Stimulated activated CD8-positive, alpha-beta memory T cell treated with anti-CD3 and anti-CD28 coated beads, Interleukin-12 subunit alpha, Interleukin-12 subunit beta, amount 100 ng/mL, for 24 hours (primary cell): ENCODE results near the gene ATF6.
"Not testable (repeated sequence)": the region's sequence is repeated elsewhere in the genome, so short reads cannot be mapped to it uniquely, and the experiment has no call there.

Experiments used
- DNase-seq: peaks from one replicate; pipeline ENCODE4 v3.0.0-alpha.2; 2020; ENCODE audit errors: extremely low read depth

Gene ATF6

DNA sequence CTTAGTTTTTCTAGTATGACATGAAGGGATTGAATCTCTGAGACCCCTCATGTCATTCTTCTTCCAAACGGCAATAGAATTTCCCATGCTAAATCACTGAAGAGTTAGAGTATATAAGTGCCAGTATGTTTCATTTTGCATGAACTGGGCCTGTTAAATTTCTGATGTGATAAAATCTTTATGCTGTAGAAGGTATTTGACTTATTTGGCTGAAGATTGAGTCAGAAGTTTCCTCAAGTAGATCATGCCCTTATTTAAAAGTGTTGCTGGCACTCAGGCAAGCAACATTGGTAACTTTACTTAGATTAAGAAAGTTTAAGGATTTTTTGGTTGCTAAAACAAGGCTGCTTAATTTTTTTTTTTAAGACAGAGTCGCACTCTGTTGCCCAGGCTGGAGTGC is 13.3 kb downstream of the ATF6 start:
- no peak for DNase-seq

DNA sequence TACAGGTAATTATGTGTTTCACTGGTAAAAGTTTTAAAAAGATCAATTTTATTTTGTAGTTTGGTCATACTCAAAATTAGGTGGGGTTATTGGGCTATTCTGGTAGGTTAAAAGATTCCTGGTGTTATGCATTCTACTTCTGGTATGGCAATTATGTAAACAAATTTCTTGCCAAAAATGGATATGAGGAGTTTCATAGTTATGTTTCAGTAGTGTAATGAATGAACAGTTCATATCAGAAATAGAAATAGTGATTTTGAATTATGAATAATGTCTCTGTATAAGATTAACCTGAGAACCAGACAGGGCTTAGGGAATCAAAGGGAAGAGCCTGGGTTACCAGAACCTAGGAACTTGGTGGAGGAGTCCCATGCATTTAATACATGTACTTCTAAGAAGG is 15.9 kb downstream of the ATF6 start:
- DNase-seq: no peak

DNA sequence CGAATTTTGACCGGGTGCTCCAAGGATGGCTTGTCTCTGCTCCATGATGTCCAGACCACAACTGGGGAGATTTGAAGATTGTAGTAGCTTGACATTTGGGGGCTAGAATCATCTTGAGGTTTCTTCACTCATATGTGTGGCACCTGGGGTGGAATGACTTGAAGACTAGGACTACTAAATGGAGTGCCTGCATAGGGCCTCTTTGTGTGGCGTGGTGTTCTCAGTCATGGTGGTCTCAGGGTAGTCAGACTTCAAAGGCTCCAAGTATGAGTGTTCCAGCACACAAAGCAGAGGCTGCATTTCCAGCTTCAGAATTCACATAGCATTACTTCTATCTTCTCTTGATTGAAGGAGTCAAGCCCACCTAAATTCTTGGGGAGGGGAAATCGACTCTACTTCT is 16.8 kb downstream of the ATF6 start:
- DNase-seq: no peak

DNA sequence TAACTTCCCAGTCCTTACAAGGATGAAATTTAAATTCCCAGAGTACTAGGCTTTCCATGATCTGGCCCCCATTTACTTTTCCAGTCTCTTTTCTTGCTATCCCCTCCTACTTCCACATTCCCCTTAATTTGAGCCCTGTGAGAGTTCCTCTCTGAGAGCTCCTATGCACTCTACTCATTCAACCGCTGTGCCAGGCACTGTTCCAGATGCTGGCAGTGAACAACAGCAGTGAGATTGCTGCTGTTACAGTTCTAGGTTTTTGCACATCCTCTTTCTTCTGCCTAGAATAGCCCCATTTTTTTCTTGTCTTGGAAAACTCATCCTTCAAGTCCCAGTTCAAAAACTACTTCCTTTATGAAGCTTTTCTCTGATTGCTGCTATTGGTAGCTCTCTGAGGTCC is 18.8 kb downstream of the ATF6 start:
- no peak for DNase-seq

DNA sequence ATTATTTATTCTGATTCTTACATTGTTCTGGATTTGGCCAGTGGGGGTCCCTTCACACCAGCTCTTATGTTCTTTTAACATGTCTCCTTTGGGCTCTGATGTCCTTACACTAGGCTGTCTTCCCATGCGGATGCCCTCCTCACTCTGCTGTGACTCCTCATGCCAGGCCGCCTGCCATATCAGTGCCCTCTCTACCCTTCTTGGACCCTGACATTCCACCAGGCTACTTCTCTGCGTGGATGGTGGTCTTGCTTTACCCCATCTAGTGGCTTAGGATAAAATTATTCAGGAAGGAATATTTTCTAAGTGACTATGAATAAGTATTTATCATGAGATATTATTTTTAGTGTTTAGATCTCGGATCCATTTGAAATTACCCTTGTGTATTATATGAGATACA is 21.2 kb downstream of the ATF6 start:
- DNase-seq: no peak

DNA sequence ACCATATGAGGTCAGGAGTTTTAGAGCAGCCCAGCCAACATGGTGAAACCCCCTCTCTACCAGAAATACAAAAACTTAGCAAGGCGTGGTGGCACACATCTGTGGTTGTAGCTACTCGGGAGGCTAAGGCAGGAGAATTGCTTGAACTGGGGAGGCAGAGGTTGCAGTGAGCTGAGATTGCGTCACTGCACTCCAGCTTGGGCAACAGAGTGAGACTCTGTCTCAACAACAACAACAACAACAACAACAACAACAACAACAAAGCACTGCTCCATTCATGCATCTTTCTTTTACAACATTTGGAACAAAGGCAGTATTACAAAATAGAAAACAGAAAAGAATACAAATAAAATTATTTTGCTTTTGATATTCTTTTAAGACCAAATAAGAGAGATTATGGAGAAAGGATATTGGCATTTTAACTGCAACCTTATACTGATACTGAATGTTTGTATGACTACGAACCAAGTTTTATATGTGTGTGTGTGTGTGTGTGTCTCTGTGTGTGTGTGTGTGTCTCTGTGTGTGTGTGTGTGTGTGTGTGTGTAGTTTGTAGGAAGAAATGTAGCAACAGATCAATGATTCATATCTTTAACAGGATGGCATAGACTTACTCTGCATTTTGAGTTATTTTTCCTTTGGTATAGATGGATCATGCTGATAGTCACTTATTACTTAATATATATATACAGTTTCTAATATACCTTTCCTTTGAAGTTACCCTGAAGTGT is 24.6 kb downstream of the ATF6 start:
- no peak for DNase-seq

DNA sequence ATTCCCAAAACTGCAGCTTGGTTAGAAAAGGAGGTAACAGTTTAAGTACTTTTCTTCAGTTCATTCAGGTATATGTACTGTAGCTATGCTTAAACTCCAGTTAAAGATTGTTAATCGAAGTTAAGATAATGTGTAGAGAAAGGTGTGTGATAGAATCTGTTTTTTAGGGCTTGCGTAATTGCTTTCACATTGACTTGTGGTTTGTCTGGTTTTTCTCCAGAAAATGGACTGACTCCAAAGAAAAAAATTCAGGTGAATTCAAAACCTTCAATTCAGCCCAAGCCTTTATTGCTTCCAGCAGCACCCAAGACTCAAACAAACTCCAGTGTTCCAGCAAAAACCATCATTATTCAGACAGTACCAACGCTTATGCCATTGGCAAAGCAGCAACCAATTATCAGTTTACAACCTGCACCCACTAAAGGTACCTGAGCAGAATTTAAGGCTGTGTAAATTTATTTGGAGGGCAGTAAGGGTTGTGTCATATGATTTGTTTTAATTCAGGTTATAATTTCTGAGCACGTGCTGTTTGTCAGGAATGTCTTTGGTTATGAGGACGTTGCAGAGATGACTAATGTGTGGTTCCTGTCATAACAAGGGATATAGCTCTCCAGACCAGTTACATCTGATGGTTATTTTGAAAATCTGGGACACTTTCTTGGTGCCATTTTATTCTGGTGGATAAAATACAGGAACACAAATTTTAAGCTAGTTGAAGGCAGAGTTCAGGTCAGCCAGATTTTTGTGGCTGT is 26.0 kb downstream of the ATF6 start:
- DNase-seq: no peak

DNA sequence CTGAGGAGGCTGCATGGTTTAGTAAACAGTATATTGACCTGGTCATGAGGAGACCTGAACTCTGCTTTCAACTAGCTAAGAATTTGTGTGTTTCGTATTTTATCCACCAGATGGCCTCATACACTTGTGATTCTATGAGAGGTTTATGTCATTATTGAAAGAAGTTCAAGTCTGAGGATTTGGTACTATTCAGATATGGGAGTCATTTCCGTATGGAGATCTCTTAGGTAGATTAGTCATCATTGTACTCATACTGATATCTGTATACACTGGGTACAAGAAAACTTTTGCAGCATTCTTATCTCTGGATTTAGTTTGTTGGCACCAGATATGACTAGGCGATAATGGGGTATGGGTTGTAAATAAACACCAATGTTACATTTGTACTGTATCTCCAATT is 26.6 kb downstream of the ATF6 start:
- no peak for DNase-seq

DNA sequence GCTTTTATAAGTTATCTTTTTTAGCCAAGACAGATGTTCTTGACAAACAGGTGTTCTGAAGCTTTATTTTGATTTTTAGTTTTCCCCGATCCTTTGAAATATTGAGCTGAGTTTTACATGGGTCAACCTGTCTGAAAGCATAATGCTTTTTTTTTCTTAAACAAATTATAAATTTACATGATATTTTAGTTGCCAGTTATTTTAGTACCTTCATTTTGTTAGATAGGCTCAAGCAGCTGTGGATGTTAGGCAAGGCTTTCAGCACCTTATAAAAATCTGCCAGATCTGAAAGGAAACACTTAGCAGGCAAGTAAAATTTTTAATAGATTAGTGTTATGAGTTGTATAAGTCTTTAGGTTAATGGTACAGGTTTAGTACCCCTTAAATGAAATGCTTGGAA is 33.7 kb downstream of the ATF6 start:
- DNase-seq: no peak

DNA sequence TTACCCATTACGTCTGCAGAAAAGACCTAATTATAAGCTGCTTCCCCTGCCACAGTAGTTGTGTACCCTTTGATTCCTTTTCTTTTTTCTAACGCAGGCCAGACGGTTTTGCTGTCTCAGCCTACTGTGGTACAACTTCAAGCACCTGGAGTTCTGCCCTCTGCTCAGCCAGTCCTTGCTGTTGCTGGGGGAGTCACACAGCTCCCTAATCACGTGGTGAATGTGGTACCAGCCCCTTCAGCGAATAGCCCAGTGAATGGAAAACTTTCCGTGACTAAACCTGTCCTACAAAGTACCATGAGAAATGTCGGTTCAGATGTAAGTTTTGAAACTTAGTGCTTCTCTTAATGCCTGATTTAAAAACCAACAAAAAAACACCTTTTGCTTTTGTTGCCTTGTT is 35.8 kb downstream of the ATF6 start:
- no peak for DNase-seq

DNA sequence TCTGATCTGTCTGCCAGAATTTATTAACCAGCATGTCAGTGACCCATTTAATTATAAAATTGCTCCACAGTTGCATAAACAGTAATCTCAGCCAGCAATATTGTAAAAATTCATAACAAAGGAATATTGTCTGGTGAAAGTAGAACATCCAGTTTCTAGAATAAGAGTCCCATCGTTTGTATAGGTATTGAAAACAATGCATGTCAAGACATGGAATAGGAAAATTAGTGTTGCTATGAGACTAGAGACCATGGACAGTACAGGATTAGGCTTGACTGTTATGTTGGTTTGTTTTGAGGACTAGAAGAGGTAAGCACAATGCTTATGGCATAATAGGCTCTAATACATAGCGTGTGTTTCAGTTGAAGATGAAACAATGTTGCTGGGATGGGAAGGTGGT is 37.1 kb downstream of the ATF6 start:
- DNase-seq: no peak

DNA sequence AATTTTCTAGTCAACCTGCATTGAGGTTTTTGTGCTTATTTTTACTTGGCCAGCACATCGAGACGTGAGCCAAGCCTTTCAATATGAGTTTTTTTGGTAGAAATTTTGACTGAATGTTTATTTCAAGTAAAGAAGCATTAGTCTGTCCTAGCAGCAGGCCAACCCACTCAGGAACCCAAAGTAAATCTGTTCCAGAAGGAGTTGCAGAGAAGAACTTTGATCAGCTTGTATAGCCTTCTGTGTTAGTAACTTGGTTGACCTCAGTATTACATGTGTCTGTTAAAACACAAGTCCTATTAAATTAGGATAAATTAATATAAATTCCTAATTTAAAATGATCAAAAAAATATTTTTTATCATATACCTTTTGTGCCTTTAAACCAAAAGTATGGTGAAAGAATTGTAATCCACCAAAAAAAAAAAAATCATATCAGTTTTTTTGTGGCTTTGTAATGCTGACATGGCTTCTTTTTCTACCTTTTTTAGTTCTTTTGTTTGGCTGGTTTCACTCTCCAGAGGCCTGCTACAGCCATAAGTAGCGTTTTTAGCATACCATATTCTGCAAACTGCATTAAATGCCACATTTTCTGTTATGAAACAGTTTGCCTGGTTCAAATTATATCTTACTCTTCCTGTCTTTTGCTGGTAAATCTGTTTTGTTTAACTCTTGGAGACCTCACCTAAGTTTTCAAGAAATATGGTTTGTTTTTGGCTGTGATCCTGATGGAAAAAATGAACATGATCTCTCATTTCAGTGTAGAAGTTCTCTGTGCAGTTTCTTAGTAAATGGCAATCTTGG is 39.5 kb downstream of the ATF6 start:
- no peak for DNase-seq

DNA sequence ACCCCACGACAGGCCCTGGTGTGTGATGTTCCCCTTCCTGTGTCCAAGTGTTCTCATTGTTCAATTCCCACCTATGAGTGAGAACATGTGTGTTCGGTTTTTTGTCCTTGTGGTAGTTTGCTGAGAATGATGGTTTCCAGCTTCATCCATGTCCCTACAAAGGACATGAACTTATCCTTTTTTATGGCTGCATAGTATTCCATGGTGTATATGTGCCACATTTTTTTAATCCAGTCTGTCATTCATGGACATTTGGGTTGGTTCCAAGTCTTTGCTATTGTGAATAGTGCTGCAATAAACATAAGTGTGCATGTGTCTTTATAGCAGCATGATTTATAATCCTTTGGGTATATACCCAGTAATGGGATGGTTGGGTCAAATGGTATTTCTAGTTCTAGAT is 43.1 kb downstream of the ATF6 start:
- DNase-seq: not testable (repeated sequence)

DNA sequence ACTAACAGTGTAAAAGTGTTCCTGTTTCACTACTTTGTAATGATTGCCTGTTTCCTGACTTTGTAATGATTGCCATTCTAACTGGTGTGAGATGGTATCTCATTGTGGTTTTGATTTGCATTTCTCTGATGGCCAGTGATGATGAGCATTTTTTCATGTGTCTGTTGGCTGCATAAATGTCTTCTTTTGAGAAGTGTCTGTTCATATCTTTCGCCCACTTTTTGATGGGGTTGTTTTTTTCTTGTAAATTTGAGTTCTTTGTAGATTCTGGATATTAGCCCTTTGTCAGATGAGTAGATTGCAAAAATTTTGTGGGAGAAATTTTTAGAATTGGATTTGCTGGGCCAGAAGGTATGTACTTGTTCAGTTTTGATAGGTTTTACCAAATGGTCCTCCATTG is 43.5 kb downstream of the ATF6 start:
- DNase-seq: not testable (repeated sequence)

DNA sequence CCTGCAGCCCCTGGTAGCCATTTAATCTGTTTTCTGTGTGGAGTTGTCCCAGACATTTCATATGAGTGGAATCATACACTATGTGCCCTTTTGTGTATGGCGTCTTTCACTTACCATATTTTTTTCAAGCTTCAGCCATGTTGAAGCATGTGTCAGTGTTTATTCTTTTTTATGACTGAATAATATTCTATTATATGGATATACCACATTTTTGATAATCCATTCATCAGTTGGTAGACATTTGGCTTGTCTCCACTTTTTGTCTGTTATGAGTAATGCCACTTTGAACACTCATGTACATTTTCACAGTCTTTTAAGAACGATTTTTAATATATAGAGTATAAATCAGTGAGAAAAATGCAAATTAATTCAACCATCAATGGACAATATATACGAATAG is 44.7 kb downstream of the ATF6 start:
- no peak for DNase-seq

DNA sequence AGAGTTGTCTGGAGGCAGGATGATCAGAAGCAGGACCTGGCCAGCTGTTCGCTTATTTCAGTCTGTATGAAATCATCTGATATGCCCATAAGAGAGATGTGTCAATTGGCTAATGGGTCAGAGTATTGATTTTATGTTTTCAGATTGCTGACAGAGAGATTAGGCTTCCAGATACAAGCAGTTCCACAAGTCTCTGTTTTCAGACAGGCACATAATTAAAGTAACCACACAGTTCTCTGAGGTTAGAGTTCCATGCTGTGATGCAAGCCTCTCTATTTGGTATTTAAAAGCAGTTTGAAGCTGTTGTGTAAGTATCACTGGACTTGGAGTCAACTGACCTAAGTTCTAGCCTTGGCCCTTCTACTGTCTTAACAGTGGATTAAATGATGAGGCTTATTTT is 50.1 kb downstream of the ATF6 start:
- DNase-seq: no peak

DNA sequence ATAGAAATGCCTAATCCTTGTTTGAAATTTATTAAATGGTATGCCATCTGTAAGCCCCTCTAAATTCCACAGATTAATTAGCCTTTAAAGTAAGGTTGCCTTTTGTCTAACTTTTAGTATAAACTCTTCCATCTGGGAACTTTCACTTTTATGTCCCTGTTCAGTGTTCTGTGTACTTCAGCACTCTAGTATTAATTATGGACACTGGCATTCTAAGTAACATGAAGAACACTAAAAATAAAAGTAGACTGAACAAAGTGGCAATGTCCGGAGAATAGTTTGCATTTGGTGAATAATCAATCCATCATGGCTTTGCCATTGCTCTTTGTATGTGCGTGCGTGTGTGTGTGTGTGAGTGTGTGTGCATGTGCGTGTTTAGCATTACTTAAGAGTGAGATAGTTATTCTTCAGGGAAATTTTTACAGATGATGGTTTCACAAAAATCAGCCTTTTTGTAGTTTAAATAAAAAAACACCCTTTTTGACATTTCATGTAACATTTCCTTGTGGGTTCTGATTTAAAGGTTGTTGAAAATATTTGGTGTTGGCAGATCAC is 51.1 kb downstream of the ATF6 start:
- no peak for DNase-seq

DNA sequence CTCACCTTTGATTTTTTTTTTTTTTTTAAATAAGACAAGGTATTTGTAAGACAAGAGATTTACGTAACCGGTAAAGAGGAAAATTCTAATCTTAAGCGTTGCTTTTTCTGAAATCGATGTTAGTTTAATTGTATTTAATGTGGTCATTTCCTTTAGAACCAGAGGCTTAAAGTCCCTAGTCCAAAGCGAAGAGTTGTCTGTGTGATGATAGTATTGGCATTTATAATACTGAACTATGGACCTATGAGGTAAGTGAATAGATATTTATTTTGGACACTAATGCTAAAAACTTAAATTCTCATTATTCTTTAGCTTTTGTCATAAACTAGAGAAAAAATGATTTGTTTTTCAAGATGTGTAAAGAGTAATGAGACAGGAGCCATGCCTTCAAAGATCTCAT is 54.8 kb downstream of the ATF6 start:
- no peak for DNase-seq

DNA sequence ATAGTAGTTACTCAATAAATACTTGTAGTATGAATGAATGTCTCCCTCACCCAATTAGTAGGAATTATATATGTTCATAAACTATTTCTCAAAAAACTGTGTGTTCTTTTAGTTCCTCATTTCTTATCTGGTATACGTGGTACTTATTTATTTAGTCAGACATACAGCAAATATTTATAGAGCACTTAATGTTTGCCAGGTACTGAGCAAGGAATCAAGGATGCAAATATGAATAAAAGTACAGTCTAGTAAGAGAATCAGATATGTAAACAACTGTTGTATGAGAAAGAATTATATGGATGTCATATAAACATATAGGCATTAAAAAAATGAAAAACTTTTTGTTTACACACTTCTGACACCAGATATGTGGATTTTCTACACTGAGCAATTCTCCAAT is 58.5 kb downstream of the ATF6 start:
- no peak for DNase-seq

DNA sequence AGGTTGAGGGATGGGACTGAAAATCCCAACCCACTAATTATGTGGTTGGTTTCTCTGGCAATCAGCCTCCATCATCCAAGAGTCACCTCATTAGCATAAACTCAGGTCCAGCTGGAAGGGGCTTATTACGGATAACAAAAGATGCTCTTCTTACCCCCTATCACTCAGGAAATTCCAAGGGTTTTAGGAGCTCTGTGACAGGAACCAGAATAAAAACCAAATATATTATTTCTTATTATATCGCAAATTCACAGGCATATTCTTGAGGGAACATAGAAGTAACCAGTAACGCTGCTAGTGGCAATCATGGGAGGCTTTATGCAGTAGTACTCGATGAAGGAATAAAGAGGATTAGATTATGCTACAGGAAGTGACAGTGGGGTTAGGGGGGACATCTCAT is 59.7 kb downstream of the ATF6 start:
- DNase-seq: no peak

DNA sequence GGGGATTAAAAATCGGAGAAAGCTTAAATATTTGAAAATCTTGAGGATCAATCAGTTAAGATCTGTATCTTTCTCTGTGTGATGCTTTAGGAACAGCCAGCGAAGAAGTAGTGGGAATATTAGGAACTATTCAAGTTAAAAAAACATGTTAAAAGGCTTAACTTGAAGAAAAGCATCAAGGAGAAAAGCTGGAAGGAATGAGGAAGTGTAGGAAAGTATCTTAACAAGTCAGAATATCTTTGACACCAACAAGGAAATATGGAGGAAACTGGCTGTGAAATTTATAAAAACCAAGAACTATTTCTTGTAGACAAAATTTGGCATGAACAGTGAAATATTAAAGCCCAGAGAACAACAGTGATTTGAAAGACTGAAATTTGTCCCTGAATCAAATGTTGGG is 60.4 kb downstream of the ATF6 start:
- DNase-seq: no peak

DNA sequence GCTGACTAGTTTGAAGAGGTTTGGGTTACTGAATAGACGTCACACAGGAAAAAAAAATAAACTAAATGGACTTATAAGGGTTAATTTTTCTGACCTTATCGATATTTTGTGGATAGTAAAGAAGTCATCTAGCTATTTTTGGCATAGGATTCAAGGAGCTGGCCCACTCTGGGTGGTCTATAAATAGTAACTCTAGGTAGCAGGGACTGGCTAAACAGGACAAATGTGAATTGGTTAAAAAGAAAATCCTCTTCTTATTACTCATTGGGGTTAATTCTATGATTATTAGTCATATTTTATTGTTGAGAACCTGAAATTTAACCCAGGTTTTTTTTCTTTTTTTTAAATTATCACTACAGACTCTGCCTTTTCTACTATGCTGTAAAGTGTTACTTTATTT is 61.7 kb downstream of the ATF6 start:
- DNase-seq: no peak
